Neural cell (in vitro differentiated cells): ENCODE measurements around the gene SLCO3A1.

ENCODE experiments used
- EP300 ChIP-seq: fragments of 450-650 bp; conservative IDR thresholded peaks from 2 replicates; pipeline ENCODE4 v1.6.1; 2014; ENCODE audit warnings: antibody characterized with exemption, mild to moderate bottlenecking, moderate library complexity; ENCODE audit not compliant: poor library complexity, severe bottlenecking
- EZH2 ChIP-seq: fragments of 200-600, 300-800 bp; shearing (Covaris generic), sonication (generic); IDR thresholded peaks from 2 replicates; pipeline ENCODE4 v1.6.1; 2014; ENCODE audit warnings: antibody characterized with exemption, low read length, borderline replicate concordance, mild to moderate bottlenecking; ENCODE audit not compliant: insufficient read depth, poor library complexity, severe bottlenecking
- POLR2AphosphoS5 ChIP-seq: IDR thresholded peaks from 2 replicates; pipeline ENCODE4 v1.6.1; 2012
- RAD21 ChIP-seq: fragments of 450-650 bp; conservative IDR thresholded peaks from 2 replicates; pipeline ENCODE4 v1.6.1; 2014; ENCODE audit warnings: antibody characterized with exemption, mild to moderate bottlenecking, moderate library complexity
- SMC3 ChIP-seq: fragments of 450-650 bp; conservative IDR thresholded peaks from 2 replicates; pipeline ENCODE4 v1.6.1; 2014; ENCODE audit warnings: antibody characterized with exemption, mild to moderate bottlenecking, moderate library complexity; ENCODE audit not compliant: poor library complexity
- TAF1 ChIP-seq: IDR thresholded peaks from 2 replicates; pipeline ENCODE4 v1.6.1; 2012; ENCODE audit warnings: low read depth
- TF ChIP-seq, protein P1 (sequence below): fragments of 450-650 bp; IDR thresholded peaks from 2 replicates; pipeline ENCODE4 v1.5.1; 2014; ENCODE audit warnings: antibody characterized with exemption, mild to moderate bottlenecking, moderate library complexity; ENCODE audit not compliant: poor library complexity, severe bottlenecking
- TF ChIP-seq, protein P2 (sequence below): IDR thresholded peaks from 2 replicates; pipeline ENCODE4 v1.6.1; 2012; ENCODE audit warnings: borderline replicate concordance

DNA sequence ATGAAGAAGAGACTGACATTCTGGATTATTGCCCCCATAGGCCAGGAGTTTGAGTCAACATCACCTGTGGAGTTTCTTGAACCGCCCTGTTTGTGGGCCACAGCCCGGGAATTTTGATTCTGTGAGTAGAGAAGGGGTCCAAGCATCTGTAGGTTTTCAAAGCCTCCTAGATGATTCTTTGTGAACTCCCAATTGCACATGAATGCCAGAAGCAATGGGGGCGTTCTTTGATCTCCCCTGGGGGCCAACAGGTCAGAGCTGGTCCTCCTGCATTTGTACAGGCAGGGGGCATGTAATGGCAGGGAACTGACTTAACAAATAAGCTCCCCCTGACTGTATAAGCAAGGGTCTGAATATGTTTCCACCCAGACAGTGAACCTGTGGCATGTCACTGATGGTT, 260.3 kb downstream of the SLCO3A1 start:
- TF ChIP-seq RAD21 (no peak), POLR2AphosphoS5 (no peak), EZH2 (no peak), EP300 (no peak), TAF1 (no peak), SMC3 (no peak)
- TF ChIP-seq, protein P1, sequence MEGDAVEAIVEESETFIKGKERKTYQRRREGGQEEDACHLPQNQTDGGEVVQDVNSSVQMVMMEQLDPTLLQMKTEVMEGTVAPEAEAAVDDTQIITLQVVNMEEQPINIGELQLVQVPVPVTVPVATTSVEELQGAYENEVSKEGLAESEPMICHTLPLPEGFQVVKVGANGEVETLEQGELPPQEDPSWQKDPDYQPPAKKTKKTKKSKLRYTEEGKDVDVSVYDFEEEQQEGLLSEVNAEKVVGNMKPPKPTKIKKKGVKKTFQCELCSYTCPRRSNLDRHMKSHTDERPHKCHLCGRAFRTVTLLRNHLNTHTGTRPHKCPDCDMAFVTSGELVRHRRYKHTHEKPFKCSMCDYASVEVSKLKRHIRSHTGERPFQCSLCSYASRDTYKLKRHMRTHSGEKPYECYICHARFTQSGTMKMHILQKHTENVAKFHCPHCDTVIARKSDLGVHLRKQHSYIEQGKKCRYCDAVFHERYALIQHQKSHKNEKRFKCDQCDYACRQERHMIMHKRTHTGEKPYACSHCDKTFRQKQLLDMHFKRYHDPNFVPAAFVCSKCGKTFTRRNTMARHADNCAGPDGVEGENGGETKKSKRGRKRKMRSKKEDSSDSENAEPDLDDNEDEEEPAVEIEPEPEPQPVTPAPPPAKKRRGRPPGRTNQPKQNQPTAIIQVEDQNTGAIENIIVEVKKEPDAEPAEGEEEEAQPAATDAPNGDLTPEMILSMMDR: no peak
- TF ChIP-seq, protein P2, sequence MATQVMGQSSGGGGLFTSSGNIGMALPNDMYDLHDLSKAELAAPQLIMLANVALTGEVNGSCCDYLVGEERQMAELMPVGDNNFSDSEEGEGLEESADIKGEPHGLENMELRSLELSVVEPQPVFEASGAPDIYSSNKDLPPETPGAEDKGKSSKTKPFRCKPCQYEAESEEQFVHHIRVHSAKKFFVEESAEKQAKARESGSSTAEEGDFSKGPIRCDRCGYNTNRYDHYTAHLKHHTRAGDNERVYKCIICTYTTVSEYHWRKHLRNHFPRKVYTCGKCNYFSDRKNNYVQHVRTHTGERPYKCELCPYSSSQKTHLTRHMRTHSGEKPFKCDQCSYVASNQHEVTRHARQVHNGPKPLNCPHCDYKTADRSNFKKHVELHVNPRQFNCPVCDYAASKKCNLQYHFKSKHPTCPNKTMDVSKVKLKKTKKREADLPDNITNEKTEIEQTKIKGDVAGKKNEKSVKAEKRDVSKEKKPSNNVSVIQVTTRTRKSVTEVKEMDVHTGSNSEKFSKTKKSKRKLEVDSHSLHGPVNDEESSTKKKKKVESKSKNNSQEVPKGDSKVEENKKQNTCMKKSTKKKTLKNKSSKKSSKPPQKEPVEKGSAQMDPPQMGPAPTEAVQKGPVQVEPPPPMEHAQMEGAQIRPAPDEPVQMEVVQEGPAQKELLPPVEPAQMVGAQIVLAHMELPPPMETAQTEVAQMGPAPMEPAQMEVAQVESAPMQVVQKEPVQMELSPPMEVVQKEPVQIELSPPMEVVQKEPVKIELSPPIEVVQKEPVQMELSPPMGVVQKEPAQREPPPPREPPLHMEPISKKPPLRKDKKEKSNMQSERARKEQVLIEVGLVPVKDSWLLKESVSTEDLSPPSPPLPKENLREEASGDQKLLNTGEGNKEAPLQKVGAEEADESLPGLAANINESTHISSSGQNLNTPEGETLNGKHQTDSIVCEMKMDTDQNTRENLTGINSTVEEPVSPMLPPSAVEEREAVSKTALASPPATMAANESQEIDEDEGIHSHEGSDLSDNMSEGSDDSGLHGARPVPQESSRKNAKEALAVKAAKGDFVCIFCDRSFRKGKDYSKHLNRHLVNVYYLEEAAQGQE: no peak
